ENCODE data around the gene TSBP1. TPM values are rescaled to one million over a fixed set of nuclear protein-coding genes. Genes with fewer than 3 reads are reported as not detected.

Gene TSBP1
- total and polyA plus RNA-seq, 12 donors, result not detected

DNA sequence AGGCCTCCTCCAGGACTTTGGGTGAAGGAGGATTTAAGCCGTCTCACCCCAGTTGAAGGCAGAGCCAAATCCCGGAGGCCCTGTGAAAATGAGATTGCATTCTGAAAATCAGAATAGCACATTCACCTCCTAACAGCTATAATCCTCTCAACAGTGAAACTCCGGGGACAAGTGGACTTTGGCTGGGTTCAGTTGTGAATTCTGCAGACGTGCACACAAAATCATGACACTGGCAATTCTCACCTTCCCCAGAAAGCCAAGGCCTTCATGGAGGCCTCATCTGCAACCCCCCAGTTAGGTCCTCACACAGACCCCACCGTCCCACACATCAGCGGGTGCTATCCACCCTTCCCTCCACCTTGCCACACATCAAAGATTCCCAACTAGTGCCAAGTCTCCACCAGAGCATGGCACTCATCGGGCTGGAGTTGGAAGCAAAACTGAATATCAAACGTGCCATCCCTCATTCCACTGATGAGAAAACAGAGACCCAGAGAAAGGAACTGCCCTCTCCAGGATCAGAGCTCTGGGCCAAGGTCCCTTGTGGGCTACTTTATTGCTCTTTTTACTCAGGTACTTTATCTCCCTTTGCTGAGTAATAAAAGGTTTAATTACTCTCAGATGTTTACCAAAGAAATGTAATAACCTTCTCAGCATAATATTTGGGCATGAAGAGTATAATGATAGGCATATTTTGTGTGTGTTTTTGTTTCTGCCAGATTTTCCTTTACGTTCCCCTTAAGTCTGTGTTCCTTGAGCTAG lies 40.0 kb upstream of the TSBP1 start:
- Histone ChIP-seq H3K27ac (no peak overlapping the region), H3K4me1 (replicated peaks in 1 of 2) (no peaks in the 10 kb centered on the region), H3K4me3 (no peak overlapping the region), H3K9me3 (replicated peaks in 1 of 3) (no peaks in the 10 kb centered on the region), H3K27me3 (peaks cover 20% of the 10 kb centered on the region), H3K36me3 (replicated peaks in 1 of 2) (no peaks in the 10 kb centered on the region)
- no peak for DNase-seq
- 67 to 82% (median 78%) methylated on average over 8 to 9 of the region's 9 CpGs for WGBS, 4 donors
- intact Hi-C loops (cut with DNase I), result loop anchor here (5.0 to 10.0 kb wide), 2 partner anchors 167 to 386 kb away; no protein-coding TSS in a partner anchor
- TF ChIP-seq, protein P1, sequence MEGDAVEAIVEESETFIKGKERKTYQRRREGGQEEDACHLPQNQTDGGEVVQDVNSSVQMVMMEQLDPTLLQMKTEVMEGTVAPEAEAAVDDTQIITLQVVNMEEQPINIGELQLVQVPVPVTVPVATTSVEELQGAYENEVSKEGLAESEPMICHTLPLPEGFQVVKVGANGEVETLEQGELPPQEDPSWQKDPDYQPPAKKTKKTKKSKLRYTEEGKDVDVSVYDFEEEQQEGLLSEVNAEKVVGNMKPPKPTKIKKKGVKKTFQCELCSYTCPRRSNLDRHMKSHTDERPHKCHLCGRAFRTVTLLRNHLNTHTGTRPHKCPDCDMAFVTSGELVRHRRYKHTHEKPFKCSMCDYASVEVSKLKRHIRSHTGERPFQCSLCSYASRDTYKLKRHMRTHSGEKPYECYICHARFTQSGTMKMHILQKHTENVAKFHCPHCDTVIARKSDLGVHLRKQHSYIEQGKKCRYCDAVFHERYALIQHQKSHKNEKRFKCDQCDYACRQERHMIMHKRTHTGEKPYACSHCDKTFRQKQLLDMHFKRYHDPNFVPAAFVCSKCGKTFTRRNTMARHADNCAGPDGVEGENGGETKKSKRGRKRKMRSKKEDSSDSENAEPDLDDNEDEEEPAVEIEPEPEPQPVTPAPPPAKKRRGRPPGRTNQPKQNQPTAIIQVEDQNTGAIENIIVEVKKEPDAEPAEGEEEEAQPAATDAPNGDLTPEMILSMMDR (IDR thresholded peaks at IDR 0.05), result no peak
- no peak for TF ChIP-seq POLR2A (IDR thresholded peaks at IDR 0.05)

DNA sequence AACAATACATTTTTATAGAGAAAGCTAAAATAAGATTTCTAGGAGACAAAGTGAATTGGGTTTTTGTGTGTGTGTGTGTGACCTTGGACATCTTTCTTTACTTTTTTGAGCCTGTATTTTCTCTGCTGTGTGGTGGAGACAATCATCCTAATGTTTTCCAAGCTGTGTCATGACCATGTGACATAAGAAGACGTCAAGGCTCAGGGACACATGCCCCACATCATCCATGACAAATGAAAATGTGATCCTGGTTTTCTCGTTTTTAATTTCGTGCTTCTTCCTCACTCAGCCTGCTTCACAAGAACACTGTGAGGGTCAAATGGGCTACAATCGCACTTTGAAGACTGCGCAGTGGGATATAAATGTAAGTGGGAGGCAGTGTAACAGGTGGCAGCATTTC lies 39.2 kb upstream of the TSBP1 start:
- Histone ChIP-seq H3K4me1 (replicated peaks in 1 of 2) (no peaks in the 10 kb centered on the region), H3K36me3 (replicated peaks in 1 of 2) (no peaks in the 10 kb centered on the region), H3K9me3 (replicated peaks in 1 of 3) (no peaks in the 10 kb centered on the region), H3K27me3 (peaks cover 20% of the 10 kb centered on the region), H3K4me3 (no peak overlapping the region), H3K27ac (no peak overlapping the region)
- TF ChIP-seq, protein P1 (IDR thresholded peaks at IDR 0.05), result no peak
- TF ChIP-seq POLR2A (IDR thresholded peaks at IDR 0.05), result no peak
- intact Hi-C loops (cut with DNase I), result loop anchor here (5.0 to 10.0 kb wide), 2 partner anchors 166 to 386 kb away; no protein-coding TSS in a partner anchor
- WGBS, 4 donors, result 40 to 60% (median 49%) methylated on average over 5 of the region's 5 CpGs
- no peak for DNase-seq

DNA sequence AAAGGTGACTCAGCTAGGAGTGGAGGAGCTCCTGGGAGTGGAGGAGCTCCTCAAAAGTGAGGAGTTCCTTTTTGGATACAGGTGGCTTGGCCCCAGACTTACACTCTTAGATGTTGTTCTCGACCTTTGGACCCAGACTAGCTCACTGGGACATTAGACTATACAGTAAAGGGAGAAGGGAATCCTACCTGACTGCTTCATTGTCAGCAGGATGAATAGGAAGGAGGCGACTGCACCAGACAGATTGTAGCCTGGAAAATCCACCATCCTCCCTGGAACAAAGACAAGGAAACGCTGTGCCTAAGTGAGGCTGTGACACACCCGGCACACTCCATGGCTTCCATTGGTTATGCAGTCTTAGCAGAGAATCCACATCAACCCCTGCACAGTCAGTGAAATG lies 35.2 kb upstream of the TSBP1 start, which contains the start of gene BTNL2:
BTNL2 (minus strand) TSS at position 325 of the 400 bp plus-strand sequence; CDS start at position 267, 58 bp downstream.
- Histone ChIP-seq H3K27ac (no peak within 1 kb of the TSS), H3K36me3 (replicated peaks in 1 of 2) (no peaks in the 10 kb centered on the region), H3K27me3 (peaks cover 21% of the 10 kb centered on the region), H3K4me3 (no peak within 1 kb of the TSS), H3K4me1 (replicated peaks in 1 of 2) (no peaks in the 10 kb centered on the region), H3K9me3 (replicated peaks in 1 of 3) (no peaks in the 10 kb centered on the region)
- DNase-seq, result no peak
- intact Hi-C loops (cut with DNase I), result no loop called here
- WGBS, 4 donors, result 58 to 77% (median 65%) methylated on average over 4 of the region's 4 CpGs
- TF ChIP-seq POLR2A (IDR thresholded peaks at IDR 0.05), result no peak
- TF ChIP-seq, protein P1 (IDR thresholded peaks at IDR 0.05), result no peak

DNA sequence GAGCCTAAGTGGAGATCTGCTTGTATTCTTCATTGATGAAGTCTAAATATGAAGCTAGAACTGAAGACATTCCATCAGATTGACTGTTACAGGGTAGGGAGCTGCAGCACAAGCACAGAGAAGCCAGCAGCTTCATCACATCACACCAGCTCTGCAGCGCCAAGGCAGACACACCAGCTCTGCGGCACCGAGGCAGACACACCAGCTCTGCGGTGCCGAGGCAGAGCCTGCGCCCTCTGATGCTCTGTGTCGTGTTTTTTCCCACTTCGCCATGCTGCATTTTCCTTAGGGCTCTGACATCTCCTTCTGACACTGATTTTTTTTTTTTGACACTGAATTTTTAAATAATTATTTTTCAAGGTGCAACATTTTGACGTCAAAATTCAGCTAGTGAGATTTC lies 34.5 kb upstream of the TSBP1 start:
- H3K4me1 ChIP-seq (replicated peaks in 1 of 2), result no peaks in the 10 kb centered on the region
- H3K9me3 ChIP-seq (replicated peaks in 1 of 3), result no peaks in the 10 kb centered on the region
- intact Hi-C loops (cut with DNase I), result no loop called here
- WGBS, 4 donors, result 68 to 85% (median 79%) methylated on average over 9 of the region's 9 CpGs
- no peak overlapping the region for H3K4me3 ChIP-seq
- TF ChIP-seq, protein P1 (IDR thresholded peaks at IDR 0.05), result no peak
- TF ChIP-seq POLR2A (IDR thresholded peaks at IDR 0.05), result no peak
- H3K27ac ChIP-seq, result no peak overlapping the region
- no peaks in the 10 kb centered on the region for H3K36me3 ChIP-seq (replicated peaks in 1 of 2)
- H3K27me3 ChIP-seq, result peaks cover 20% of the 10 kb centered on the region
- DNase-seq, result no peak
